CD14-positive monocyte (primary cell): ENCODE data around the gene PTGES2. TPM values are rescaled to one million over a fixed set of nuclear protein-coding genes. Genes with fewer than 3 reads are reported as not detected.
A peak's percentile ranks its signal among the peaks of the same experiment; 100 is the strongest.
"Not testable (repeated sequence)": the region's sequence is repeated elsewhere in the genome, so short reads cannot be mapped to it uniquely, and the experiment has no call there.

Experiments
- DNase-seq, 3 donors: peaks; one replicate each; pipeline ENCODE4 v3.0.0-alpha.2; 2011 to 2022
- H2AFZ ChIP-seq: 2 replicates; pipeline ENCODE4 v1.6.0; 2012; ENCODE audit warnings: mild to moderate bottlenecking, low read depth, low read length, inconsistent platforms; ENCODE audit not compliant: insufficient read depth, poor library complexity, severe bottlenecking
- H3K27ac ChIP-seq, 2 donors: 1 replicate in 1 of 2; 2 replicates in 1 of 2; pipeline ENCODE4 v1.5.1; 2012 to 2013; ENCODE audit warnings: low read length in 2 of 2, control low read depth in 1 of 2, inconsistent platforms in 1 of 2, low read depth in 1 of 2, mild to moderate bottlenecking in 1 of 2
- H3K27me3 ChIP-seq, 2 donors: one replicate each; pipeline versions ENCODE4 v1.6.0 to v1.6.1; 2011 to 2013; ENCODE audit warnings: low read length in 2 of 2; ENCODE audit not compliant: control insufficient read depth in 2 of 2, insufficient read depth in 2 of 2
- H3K36me3 ChIP-seq, 2 donors: replicated peaks in 1 of 2; 1 replicate in 1 of 2; 2 replicates in 1 of 2; pipeline versions ENCODE4 v1.5.1 to v1.6.1; 2012 to 2013; ENCODE audit warnings: low read length in 2 of 2, control low read depth in 1 of 2, inconsistent platforms in 1 of 2, mild to moderate bottlenecking in 1 of 2; ENCODE audit not compliant: insufficient read depth in 2 of 2, control insufficient read depth in 1 of 2
- H3K4me1 ChIP-seq, 2 donors: 1 replicate in 1 of 2; 2 replicates in 1 of 2; pipeline versions ENCODE4 v1.5.1 to v1.6.1; 2012 to 2013; ENCODE audit warnings: low read length in 2 of 2, control low read depth in 1 of 2, inconsistent platforms in 1 of 2, mild to moderate bottlenecking in 1 of 2, moderate library complexity in 1 of 2; ENCODE audit not compliant: insufficient read depth in 2 of 2, control insufficient read depth in 1 of 2
- H3K4me2 ChIP-seq: replicated peaks from 2 replicates; pipeline ENCODE3; 2012; ENCODE audit warnings: low read length, moderate library complexity, mild to moderate bottlenecking; ENCODE audit not compliant: poor library complexity, severe bottlenecking; ENCODE audit errors: extremely low read depth
- H3K4me3 ChIP-seq, 3 experiments: fragments of 200-600 bp in 1 of 3; sonication (generic) in 1 of 3; replicated peaks in 1 of 3; 1 replicate in 2 of 3; 2 replicates in 1 of 3; pipeline ENCODE4 v1.5.1; 2011 to 2013; ENCODE audit warnings: low read length in 3 of 3, mild to moderate bottlenecking in 3 of 3, control low read depth in 2 of 3, low read depth in 2 of 3, inconsistent platforms in 1 of 3, moderate library complexity in 1 of 3
- H3K79me2 ChIP-seq: 2 replicates; pipeline ENCODE4 v1.6.0; 2012; ENCODE audit warnings: mild to moderate bottlenecking, control low read depth, inconsistent platforms, low read length, moderate library complexity; ENCODE audit not compliant: insufficient read depth
- H3K9ac ChIP-seq: 2 replicates; pipeline ENCODE4 v1.6.0; 2017; ENCODE audit warnings: low read length, mild to moderate bottlenecking; ENCODE audit not compliant: insufficient read depth, poor library complexity, severe bottlenecking
- H3K9me3 ChIP-seq, 2 donors: replicated peaks in 1 of 2; 1 replicate in 1 of 2; 2 replicates in 1 of 2; pipeline versions ENCODE4 v1.5.1 to v1.6.1; 2012 to 2013; ENCODE audit warnings: low read length in 2 of 2, control low read depth in 1 of 2; ENCODE audit not compliant: control insufficient read depth in 1 of 2, insufficient read depth in 1 of 2
- H4K20me1 ChIP-seq: 2 replicates; pipeline ENCODE4 v1.6.0; 2012; ENCODE audit warnings: mild to moderate bottlenecking, low read length, control low read depth, moderate library complexity; ENCODE audit not compliant: insufficient read depth
- H3K27ac Mint-ChIP-seq, 7 donors: one replicate each; pipeline ENCODE4 v1.8.0; 2020; ENCODE audit warnings: mild to moderate bottlenecking in 7 of 7, mixed read lengths in 7 of 7, moderate library complexity in 6 of 7, inconsistent platforms in 2 of 7
- H3K27me3 Mint-ChIP-seq, 3 donors: one replicate each; pipeline ENCODE4 v1.8.0; 2021 to 2022; ENCODE audit warnings: low read depth in 3 of 3, mild to moderate bottlenecking in 3 of 3, mixed read lengths in 3 of 3, moderate library complexity in 3 of 3, inconsistent platforms in 1 of 3
- H3K36me3 Mint-ChIP-seq, 2 donors: one replicate each; pipeline ENCODE4 v1.8.0; 2020; ENCODE audit warnings: mixed read lengths in 2 of 2, inconsistent platforms in 1 of 2, mild to moderate bottlenecking in 1 of 2
- H3K4me1 Mint-ChIP-seq: one replicate; pipeline ENCODE4 v1.8.0; 2020; ENCODE audit warnings: mild to moderate bottlenecking, mixed read lengths
- H3K4me3 Mint-ChIP-seq, 2 donors: one replicate each; pipeline ENCODE4 v1.8.0; 2020; ENCODE audit warnings: mild to moderate bottlenecking in 2 of 2, mixed read lengths in 2 of 2, moderate library complexity in 1 of 2
- H3K9me3 Mint-ChIP-seq, 7 donors: one replicate each; pipeline ENCODE4 v1.8.0; 2020 to 2022; ENCODE audit warnings: mixed read lengths in 7 of 7, mild to moderate bottlenecking in 6 of 7, moderate library complexity in 6 of 7, inconsistent platforms in 2 of 7
- CTCF ChIP-seq: fragments of 200-600 bp; IDR thresholded peaks from one replicate; pipeline ENCODE4 v1.8.0; 2022; ENCODE audit warnings: antibody characterized with exemption, mild to moderate bottlenecking
- WGBS: methylation state at CpG from one replicate; pipeline ENCODE4 v1.1.5; 2013; ENCODE audit warnings: missing lambda C conversion rate; ENCODE audit not compliant: insufficient coverage; 5-methylcytosine and 5-hydroxymethylcytosine counted together
- intact Hi-C, 2 donors: fragments of 100-400 bp; cut with micrococcal nuclease; formaldehyde crosslinking; loops; one replicate each; pipeline versions ENCODE4 v1.15.0 to v1.15.1; 2023
- polyA plus RNA-seq, 3 donors: library from polyadenylated mRNA; depleted of rRNA in 1 of 3; unstranded in 2 of 3; stranded (reverse) in 1 of 3; fragments of 300-500 nt in 2 of 3; fragments of >200 nt in 1 of 3; fragmentation: Illumina TruSeq in 2 of 3; gene quantifications; 1 replicate in 2 of 3; 2 replicates in 1 of 3; pipeline ENCODE4 v1.2.3, GENCODE V29; 2012 to 2021

PTGES2 gene
- polyA plus RNA-seq, 3 donors = 42.0 to 71.5 (median 49.4) TPM

GRCh38 chr9:128130651-128131050 lies 3.1 kb upstream of the PTGES2 start:
- H3K27ac Mint-ChIP-seq, H3K27ac ChIP-seq, H4K20me1 ChIP-seq, DNase-seq, H3K36me3 Mint-ChIP-seq, H3K4me3 Mint-ChIP-seq, H3K4me2 ChIP-seq, intact Hi-C loops, H3K79me2 ChIP-seq, H3K9ac ChIP-seq, H3K9me3 ChIP-seq, H3K27me3 ChIP-seq, H3K9me3 Mint-ChIP-seq, H3K4me3 ChIP-seq, H2AFZ ChIP-seq, H3K36me3 ChIP-seq: not testable (repeated sequence)
- peaks cover 2 to 10% (median 5%) of the 10 kb centered on the region in 3 donors for H3K27me3 Mint-ChIP-seq
- peaks cover 23% of the 10 kb centered on the region for H3K4me1 Mint-ChIP-seq
- H3K4me1 ChIP-seq = peaks cover 24 to 34% of the 10 kb centered on the region in 2 donors
- WGBS = 83% methylated on average over 2 of the region's 7 CpGs

- Histone ChIP-seq H3K4me1 (peaks cover 30 to 40% of the 10 kb centered on the region in 2 donors), H4K20me1 (peaks cover 15% of the 10 kb centered on the region)
- H3K9ac ChIP-seq, intact Hi-C loops, H3K36me3 ChIP-seq, H3K36me3 Mint-ChIP-seq, H3K27ac Mint-ChIP-seq, H3K27ac ChIP-seq, H3K4me3 ChIP-seq, H3K27me3 ChIP-seq, DNase-seq, H3K4me2 ChIP-seq, H2AFZ ChIP-seq, H3K79me2 ChIP-seq, H3K9me3 Mint-ChIP-seq, H3K9me3 ChIP-seq: not testable (repeated sequence)
- peak; percentile 74 for TF ChIP-seq CTCF
- Mint-ChIP-seq H3K4me3 (peak overlapping the region in 1 of 2 donors; percentile 39), H3K4me1 (peaks cover 29% of the 10 kb centered on the region), H3K27me3 (peaks cover 0 to 10% (median 4%) of the 10 kb centered on the region in 3 donors)
- no CpG with 5 or more reads among the region's 12 CpGs for WGBS
These were observed 2.6 kb upstream of the PTGES2 start for GRCh38 chr9:128129976-128130590.
